H4 (cell line): Measurements from ENCODE around the gene TMEM150C. TPM values are rescaled to one million over a fixed set of nuclear protein-coding genes. Genes with fewer than 3 reads are reported as not detected.
"Not testable (repeated sequence)": the region's sequence is repeated elsewhere in the genome, so short reads cannot be mapped to it uniquely, and the experiment has no call there.

ENCODE experiments used
- DNase-seq: peaks from one replicate; pipeline ENCODE4 v3.0.0-alpha.2; 2015; ENCODE audit warnings: low spot score
- total RNA-seq: library from RNA; depleted of rRNA; stranded (reverse); fragments of >200 nt; shearing (Covaris generic); gene quantifications from 2 replicates; pipeline ENCODE4 v1.2.3, GENCODE V29; 2014

TMEM150C gene
- total RNA-seq, 1 experiment from 2014 or later: 6.3 TPM

DNA sequence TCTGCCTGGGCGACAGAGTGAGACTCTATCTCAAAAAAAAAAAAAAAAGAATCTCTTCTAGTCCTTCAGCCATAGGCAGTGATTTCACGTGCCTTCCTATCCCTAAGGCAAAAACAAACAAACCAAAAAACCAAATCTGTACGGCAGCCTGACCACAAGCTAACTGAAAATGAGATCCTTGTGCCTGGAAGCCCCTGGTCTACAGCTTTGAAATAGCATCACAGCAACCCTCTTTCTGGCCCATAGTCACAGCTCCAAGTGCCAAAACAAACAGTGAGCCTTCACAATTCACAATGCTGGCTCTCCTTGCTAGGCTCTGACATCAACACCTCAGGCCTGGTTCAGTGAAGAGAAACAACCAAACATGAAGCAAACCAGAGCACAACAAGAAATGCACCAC is 46.1 kb downstream of the TMEM150C start:
- peak; percentile 93 for DNase-seq

- no peak for DNase-seq
Measured at GRCh38 chr4:82513382-82513781, 48.4 kb downstream of the TMEM150C start.

- no peak for DNase-seq
Measured at GRCh38 chr4:82510216-82510615, 51.6 kb downstream of the TMEM150C start.

DNA sequence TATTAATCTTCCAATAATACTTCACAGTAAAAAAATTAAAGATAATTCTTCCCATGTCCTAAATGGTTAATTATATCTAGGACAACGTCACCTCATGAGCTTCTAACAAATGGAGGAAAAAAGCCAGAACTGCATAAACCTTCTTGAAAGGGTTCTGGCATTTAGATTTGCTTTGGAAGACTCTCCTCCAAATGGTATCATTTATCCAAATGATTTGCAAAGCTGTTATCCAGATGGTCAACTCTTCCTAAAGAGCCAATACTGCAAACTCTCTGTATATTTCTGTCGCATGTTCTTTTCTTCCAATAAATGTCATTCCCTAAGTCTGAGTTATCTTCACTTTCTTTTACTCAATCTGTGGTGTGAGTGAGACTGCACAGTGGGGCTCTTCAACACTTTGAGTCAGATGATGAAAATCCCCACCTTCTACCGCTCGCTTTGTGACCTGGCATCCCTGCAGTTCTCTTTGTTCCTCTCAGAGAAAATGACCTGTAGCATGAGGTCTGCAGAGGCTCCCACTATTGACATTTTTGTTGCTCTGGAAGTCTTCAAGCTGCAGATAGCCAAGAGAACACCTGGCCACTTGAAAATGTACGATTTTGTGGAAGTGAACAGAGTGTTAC is 52.9 kb downstream of the TMEM150C start:
- DNase-seq: no peak

- DNase-seq: no peak
Measured at GRCh38 chr4:82508011-82508410, 53.8 kb downstream of the TMEM150C start.

DNA sequence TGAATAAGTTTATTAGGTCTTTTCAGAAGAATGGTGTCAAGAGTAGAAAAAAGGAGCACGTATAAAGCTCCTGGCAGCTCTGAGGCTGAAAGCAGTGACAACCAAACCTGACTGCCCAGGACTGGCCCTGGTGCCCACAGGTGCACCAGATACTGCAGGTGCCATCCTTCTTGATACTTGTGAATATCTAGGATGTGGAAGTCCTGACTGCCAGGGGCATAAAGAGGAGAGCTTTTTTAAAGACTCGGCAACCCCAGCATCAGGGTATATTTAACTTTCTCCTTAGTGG is 60.7 kb downstream of the TMEM150C start:
- DNase-seq: no peak

- peak; percentile 34 for DNase-seq
Measured at GRCh38 chr4:82500435-82501153, 61.2 kb downstream of the TMEM150C start.

DNA sequence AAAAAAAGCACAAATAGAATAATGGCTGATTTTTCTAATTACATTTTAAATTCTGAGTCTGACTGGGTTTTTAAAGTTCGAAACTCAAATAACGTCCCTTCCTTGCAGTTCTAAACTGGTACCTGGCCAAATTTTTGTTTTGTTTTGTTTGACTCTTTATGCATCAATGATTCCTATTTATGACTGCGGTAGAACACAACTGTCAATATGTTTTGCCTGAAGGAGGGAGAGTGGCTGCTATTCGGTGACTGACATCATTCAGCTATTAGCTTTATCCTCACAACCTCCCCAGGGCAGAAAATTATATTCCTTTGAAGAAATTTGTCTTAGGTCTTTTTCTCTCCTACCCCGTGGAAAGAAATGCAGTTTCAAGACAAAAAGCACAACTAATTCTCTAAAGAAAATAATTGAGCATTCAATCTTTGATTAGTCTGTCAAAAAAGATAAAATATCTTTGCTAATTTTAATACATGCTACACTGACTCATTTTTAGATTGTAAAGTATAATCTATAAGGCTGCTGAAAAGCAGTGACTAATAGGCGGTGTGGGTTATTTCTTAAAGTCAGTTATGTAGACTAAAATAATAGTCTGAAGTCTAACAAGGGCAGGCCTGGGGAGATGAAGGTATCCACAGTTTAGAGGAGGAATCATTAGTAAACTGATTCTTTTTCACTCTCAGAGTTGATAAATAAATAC is 61.9 kb downstream of the TMEM150C start:
- DNase-seq: no peak

DNA sequence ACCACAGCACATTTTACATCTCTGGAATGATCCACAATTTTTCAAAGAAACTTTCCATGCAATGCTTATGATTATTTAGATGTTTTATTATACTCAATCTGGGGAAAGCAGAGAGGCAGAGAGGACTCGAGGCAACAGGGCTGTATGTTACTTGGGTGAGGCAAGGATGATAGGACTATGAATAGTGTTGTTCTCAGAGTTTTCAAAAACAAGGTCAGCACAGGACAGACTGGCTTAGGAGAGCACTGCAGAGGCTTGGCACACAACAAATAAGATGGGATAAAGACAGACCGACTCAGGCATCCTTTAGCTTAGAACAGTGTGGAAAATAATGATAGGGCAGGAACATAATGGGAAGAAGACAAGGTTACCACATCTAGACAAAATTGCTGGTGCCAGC is 65.4 kb downstream of the TMEM150C start:
- no peak for DNase-seq

- no peak for DNase-seq
Measured at GRCh38 chr4:82495666-82496065, 66.1 kb downstream of the TMEM150C start.

- no peak for DNase-seq
Measured at GRCh38 chr4:82493721-82494425, 67.9 kb downstream of the TMEM150C start.

- no peak for DNase-seq
Measured at GRCh38 chr4:82491251-82491960, 70.4 kb downstream of the TMEM150C start.

GRCh38 chr4:82489987-82490386 is 71.8 kb downstream of the TMEM150C start:
- DNase-seq: no peak

- DNase-seq: no peak
Measured at GRCh38 chr4:82489076-82489475, 72.7 kb downstream of the TMEM150C start.

DNA sequence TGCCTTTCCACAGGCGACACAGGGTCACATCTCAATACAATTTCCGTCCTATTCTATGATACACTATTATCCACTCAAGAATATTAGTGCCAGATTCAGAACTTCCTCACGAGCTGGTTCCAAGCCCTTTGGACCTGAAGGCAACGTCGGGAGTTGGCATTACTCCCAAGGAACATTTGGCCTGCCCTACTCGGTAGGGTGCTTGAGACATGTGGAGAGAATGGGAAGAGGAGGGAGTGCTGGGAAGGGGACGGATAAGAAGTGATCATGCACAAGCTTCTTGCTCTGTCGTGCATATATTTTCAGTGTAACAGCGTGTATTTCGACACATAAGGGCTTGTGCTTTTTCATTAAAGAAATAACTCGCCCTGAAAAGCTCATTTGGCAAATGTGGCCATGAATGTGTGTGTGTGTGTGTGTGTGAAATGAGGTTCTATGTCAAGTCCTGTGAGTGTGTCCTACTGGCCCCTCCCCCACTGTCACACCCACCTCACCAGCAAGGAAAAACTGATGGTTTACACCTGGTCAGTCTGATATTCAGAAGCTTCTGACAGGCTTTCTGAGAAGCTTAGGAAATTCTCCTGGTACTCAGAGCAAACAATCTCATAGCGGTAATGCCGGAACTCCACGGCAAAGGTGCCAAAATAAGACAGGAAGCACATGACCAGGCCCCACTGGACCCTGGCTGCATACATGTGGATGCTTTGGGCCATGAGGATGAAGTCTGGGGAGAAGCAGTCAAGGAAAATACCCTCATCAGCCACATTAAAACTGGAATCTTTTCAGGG is 76.6 kb downstream of the TMEM150C start:
- no peak for DNase-seq

- DNase-seq: no peak
Measured at GRCh38 chr4:82482387-82482786, 79.4 kb downstream of the TMEM150C start.

- DNase-seq: no peak
Measured at GRCh38 chr4:82481506-82481840, 80.3 kb downstream of the TMEM150C start.

DNA sequence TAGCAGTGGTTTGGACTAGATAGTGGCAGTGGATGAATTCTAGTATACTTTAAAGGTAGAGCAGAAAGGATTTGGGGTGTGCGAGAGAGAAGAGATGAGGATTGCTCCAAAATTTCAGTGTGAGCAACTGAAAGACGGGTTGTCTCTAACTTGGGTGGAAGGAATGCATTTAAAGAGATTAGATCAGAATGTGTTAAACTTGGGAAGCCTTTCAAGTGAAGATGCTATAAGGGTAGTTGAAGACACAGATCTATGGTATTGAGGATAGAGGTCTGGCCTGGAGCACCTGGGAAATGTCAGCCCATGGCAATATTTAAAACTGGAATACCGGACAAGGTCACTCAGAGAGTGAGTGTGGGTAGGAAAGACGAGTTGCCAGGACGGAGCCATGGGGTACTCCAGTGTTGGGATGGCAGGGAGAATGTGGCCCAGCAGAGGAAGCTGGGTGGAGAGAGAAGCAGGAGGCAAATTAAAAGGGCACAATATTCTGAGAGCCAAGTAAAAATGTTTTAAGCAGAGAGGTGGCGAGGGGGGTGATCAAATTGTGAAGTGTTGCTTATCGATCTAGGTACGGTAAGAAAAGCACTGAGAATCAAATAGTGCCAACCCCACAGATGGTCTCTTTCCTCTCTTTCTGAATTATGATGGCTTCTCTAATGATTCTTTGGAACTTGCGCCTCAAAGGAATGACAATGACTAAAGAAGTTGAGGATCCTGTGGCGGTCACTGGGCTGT is 80.8 kb downstream of the TMEM150C start:
- DNase-seq: no peak

DNA sequence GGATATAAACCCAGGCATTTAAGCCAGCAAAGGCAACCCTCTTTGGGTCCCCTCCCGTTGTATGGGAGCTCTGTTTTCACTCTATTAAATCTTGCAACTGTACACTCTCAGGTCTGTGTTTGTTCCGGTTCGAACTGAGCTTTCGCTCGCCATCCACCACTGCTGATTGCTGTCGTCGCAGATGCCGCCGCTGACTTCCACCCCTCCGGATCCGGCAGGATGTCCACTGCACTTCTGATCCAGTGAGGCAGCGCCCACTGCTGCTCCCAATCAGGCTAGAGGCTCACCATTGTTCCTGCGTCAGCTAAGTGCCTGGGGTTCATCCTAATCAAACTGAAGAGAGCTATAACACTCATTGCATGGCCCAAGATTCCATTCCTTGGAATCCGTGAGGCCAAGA is 82.2 kb downstream of the TMEM150C start:
- no peak for DNase-seq

DNA sequence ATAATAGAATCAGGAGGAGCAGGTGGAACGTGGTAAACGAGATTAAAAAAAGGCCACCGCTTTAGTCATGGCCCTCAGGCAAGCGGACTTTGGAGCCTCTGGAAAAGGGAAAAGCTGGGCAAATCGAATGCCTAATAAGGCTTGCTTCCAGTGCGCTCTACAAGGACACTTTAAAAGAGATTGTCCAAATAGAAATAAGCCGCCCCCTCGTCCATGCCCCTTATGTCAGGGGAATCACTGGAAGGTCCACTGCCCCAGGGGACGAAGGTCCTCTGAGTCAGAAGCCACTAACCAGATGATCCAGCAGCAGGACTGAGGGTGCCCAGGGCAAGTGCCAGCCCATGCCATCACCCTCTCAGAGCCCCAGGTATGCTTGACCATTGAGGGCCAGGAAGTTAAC is 84.3 kb downstream of the TMEM150C start:
- not testable (repeated sequence) for DNase-seq

- DNase-seq: not testable (repeated sequence)
Measured at GRCh38 chr4:82475931-82476330, 85.9 kb downstream of the TMEM150C start.
